Keratinocyte (primary cell): ENCODE data around the gene GLG1. TPM values are rescaled to one million over a fixed set of nuclear protein-coding genes. Genes with fewer than 3 reads are reported as not detected.
"Not testable (repeated sequence)": the region's sequence is repeated elsewhere in the genome, so short reads cannot be mapped to it uniquely, and the experiment has no call there.

Experiments used
- DNase-seq: peaks from one replicate; pipeline ENCODE4 v3.0.0-alpha.2; 2011; ENCODE audit warnings: low read depth, missing footprints, low spot score
- FAIRE-seq: peaks from 2 replicates; lab custom pipeline; 2011; peaks lifted over from hg19 to GRCh38; lab: Jason Lieb, UNC
- H2AFZ ChIP-seq: 2 replicates; pipeline ENCODE4 v1.6.0; 2012; ENCODE audit warnings: low read length, control low read depth, inconsistent platforms; ENCODE audit not compliant: control insufficient read depth
- H3K27ac ChIP-seq: 2 replicates; pipeline ENCODE4 v1.5.1; 2011; ENCODE audit warnings: low read length; ENCODE audit not compliant: control insufficient read depth, insufficient read depth
- H3K27me3 ChIP-seq: 3 replicates; pipeline ENCODE4 v1.6.0; 2011; ENCODE audit warnings: low read length; ENCODE audit not compliant: control insufficient read depth, insufficient read depth; ENCODE audit errors: extremely low read depth
- H3K36me3 ChIP-seq, 2 experiments: 2 replicates in 1 of 2; 3 replicates in 1 of 2; pipeline ENCODE4 v1.5.1; 2011; ENCODE audit warnings: low read length in 2 of 2, mild to moderate bottlenecking in 1 of 2; ENCODE audit not compliant: control insufficient read depth in 2 of 2, insufficient read depth in 2 of 2; ENCODE audit errors: extremely low read depth in 1 of 2
- H3K4me1 ChIP-seq: 3 replicates; pipeline ENCODE4 v1.5.1; 2011; ENCODE audit warnings: low read length; ENCODE audit not compliant: control insufficient read depth, insufficient read depth; ENCODE audit errors: extremely low read depth
- H3K4me2 ChIP-seq: 3 replicates; pipeline ENCODE4 v1.6.0; 2011; ENCODE audit warnings: low read depth, low read length; ENCODE audit not compliant: control insufficient read depth, insufficient read depth; ENCODE audit errors: extremely low read depth
- H3K4me3 ChIP-seq, 3 experiments: fragments of 200-600 bp in 1 of 3; sonication (generic) in 1 of 3; 2 replicates in 2 of 3; 3 replicates in 1 of 3; pipeline ENCODE4 v1.5.1; 2011 to 2016; ENCODE audit warnings: low read length in 3 of 3, mild to moderate bottlenecking in 3 of 3, control low read depth in 2 of 3, inconsistent platforms in 1 of 3, low read depth in 1 of 3, mixed read lengths in 1 of 3, mixed run types in 1 of 3, moderate library complexity in 1 of 3; ENCODE audit not compliant: control insufficient read depth in 2 of 3, insufficient read depth in 2 of 3; ENCODE audit errors: extremely low read depth in 1 of 3
- H3K79me2 ChIP-seq: 2 replicates; pipeline ENCODE4 v1.6.0; 2012; ENCODE audit warnings: low read length; ENCODE audit not compliant: control insufficient read depth, insufficient read depth
- H3K9ac ChIP-seq: 3 replicates; pipeline ENCODE4 v1.6.0; 2011; ENCODE audit warnings: low read length; ENCODE audit not compliant: control insufficient read depth, insufficient read depth; ENCODE audit errors: extremely low read depth
- H3K9me1 ChIP-seq: 3 replicates; pipeline ENCODE4 v1.6.0; 2011; ENCODE audit warnings: low read length; ENCODE audit not compliant: control insufficient read depth, insufficient read depth; ENCODE audit errors: extremely low read depth
- H3K9me3 ChIP-seq: 2 replicates; pipeline ENCODE4 v1.5.1; 2012; ENCODE audit warnings: low read depth, low read length; ENCODE audit not compliant: control insufficient read depth
- H4K20me1 ChIP-seq: 3 replicates; pipeline ENCODE4 v1.6.0; 2011; ENCODE audit warnings: low read length; ENCODE audit not compliant: control insufficient read depth, insufficient read depth; ENCODE audit errors: extremely low read depth
- EZH2 ChIP-seq: IDR thresholded peaks from one replicate; pipeline ENCODE4 v1.6.1; 2012; ENCODE audit warnings: inconsistent platforms, mild to moderate bottlenecking, low read length, moderate library complexity
- dilution Hi-C: fragments of 300-500 bp; cut with MboI; formaldehyde crosslinking; loops from one replicate; pipeline ENCODE4 v1.7.0; 2020; ENCODE audit warnings: low sequenced_read_pairs; ENCODE audit not compliant: extremely low pct_ligation_motif_present
- polyA plus RNA-seq, 5 experiments: library from polyadenylated mRNA; depleted of rRNA in 3 of 5; stranded (reverse) in 3 of 5; stranded (forward) in 1 of 5; unstranded in 1 of 5; fragments of >200 nt; gene quantifications; 1 replicate in 1 of 5; 2 replicates in 3 of 5; 3 replicates in 1 of 5; pipeline versions ENCODE4 v1.2.1 to v1.2.3, GENCODE V29; 2011 to 2012; ENCODE audit warnings: missing spikeins in 2 of 5, low read depth in 1 of 5, low replicate concordance in 1 of 5
- TF ChIP-seq, protein P1 (sequence below), 3 experiments: IDR thresholded peaks in 1 of 3; conservative IDR thresholded peaks in 1 of 3; optimal IDR thresholded peaks in 1 of 3; 2 replicates in 2 of 3; 3 replicates in 1 of 3; pipeline versions ENCODE3 to v1.5.1; 2011; ENCODE audit warnings: low read length in 3 of 3, mild to moderate bottlenecking in 3 of 3, moderate library complexity in 2 of 3, control low read depth in 1 of 3, inconsistent platforms in 1 of 3; ENCODE audit not compliant: insufficient read depth in 2 of 3; ENCODE audit errors: extremely low read depth in 1 of 3

The GLG1 gene
- polyA plus RNA-seq, 1 donor (not counting 4 experiments of a cell fraction or from before 2014, with no cell fraction given) = 63.6 TPM

DNA sequence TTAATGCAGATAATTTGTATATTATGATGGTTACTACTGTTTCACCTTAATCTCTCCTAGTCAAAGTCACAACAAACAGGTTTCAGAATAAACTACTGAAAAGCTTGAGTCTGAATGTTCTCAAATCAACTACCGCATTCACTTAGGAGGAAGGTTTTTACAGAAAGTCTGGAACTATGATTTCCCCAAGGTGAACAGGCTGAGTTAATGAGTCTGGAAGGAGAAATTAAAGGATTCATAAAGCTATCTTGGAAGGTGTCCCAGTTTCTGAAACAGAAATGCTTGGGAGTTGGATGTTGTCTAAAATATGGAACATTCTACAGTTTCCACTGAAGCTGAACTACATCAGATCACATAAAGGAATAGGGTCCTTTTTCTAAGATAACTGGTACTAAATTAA, 69.2 kb downstream of the GLG1 start:
- H3K27ac ChIP-seq, H3K4me1 ChIP-seq, H3K79me2 ChIP-seq, H3K27me3 ChIP-seq, H3K4me2 ChIP-seq, H3K9me1 ChIP-seq, H3K9me3 ChIP-seq, FAIRE-seq, H3K4me3 ChIP-seq, H4K20me1 ChIP-seq, H2AFZ ChIP-seq, DNase-seq, H3K9ac ChIP-seq, dilution Hi-C loops, H3K36me3 ChIP-seq: not testable (repeated sequence)

DNA sequence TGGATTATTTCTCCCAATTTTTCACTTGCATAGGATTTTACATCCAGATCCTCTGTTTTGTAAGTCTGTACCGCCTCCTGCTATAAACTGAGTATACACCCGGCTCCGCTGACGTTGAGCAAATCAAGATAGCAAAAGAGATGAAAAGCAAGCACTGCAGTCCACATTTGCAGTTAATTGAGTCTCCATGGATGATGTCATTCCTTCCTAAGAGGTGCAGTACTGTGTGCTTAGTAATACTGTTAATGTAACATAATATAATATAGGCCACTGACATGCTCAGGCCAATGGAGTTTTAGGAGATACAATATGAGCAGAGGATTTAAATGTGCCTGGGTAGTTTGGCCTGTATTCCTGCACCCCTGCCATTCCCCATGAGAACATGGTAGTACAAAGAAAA, 72.3 kb downstream of the GLG1 start:
- FAIRE-seq, dilution Hi-C loops: not testable (repeated sequence)

GRCh38 chr16:74524926-74525325, 82.0 kb downstream of the GLG1 start:
- Histone ChIP-seq H3K4me1 (no peaks in the 10 kb centered on the region), H3K4me2 (no peak overlapping the region), H3K9ac (no peak overlapping the region), H2AFZ (no peak overlapping the region), H3K27ac (no peak overlapping the region), H3K9me1 (no peaks in the 10 kb centered on the region), H3K27me3 (no peaks in the 10 kb centered on the region), H3K4me3 (no peak overlapping the region), H3K79me2 (no peaks in the 10 kb centered on the region), H3K36me3 (no peaks in the 10 kb centered on the region), H3K9me3 (no peaks in the 10 kb centered on the region), H4K20me1 (no peaks in the 10 kb centered on the region)
- no peak for TF ChIP-seq EZH2
- TF ChIP-seq, protein P1, sequence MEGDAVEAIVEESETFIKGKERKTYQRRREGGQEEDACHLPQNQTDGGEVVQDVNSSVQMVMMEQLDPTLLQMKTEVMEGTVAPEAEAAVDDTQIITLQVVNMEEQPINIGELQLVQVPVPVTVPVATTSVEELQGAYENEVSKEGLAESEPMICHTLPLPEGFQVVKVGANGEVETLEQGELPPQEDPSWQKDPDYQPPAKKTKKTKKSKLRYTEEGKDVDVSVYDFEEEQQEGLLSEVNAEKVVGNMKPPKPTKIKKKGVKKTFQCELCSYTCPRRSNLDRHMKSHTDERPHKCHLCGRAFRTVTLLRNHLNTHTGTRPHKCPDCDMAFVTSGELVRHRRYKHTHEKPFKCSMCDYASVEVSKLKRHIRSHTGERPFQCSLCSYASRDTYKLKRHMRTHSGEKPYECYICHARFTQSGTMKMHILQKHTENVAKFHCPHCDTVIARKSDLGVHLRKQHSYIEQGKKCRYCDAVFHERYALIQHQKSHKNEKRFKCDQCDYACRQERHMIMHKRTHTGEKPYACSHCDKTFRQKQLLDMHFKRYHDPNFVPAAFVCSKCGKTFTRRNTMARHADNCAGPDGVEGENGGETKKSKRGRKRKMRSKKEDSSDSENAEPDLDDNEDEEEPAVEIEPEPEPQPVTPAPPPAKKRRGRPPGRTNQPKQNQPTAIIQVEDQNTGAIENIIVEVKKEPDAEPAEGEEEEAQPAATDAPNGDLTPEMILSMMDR (optimal IDR thresholded peaks at IDR 0.05 in 1 of 3, IDR thresholded peaks at IDR 0.05 in 1 of 3, conservative IDR thresholded peaks at IDR 0.05 in 1 of 3; ENCODE audit: extremely low read depth in 1 of 3, insufficient read depth in 2 of 3, low read length in 3 of 3) = no peak
- FAIRE-seq (no peak), DNase-seq (no peak)
- dilution Hi-C loops = no loop called here

More for the DNA sequence above, 72.3 kb downstream of the GLG1 start:
- not testable (repeated sequence) for DNase-seq, H3K9me3 ChIP-seq, H3K9me1 ChIP-seq, H3K36me3 ChIP-seq, H3K9ac ChIP-seq, H3K79me2 ChIP-seq, H4K20me1 ChIP-seq, H3K4me3 ChIP-seq, H3K27ac ChIP-seq, H3K4me1 ChIP-seq, H3K4me2 ChIP-seq, H2AFZ ChIP-seq, H3K27me3 ChIP-seq
